Stimulated activated CD4-positive, alpha-beta T cell treated with anti-CD3 and anti-CD28 coated beads, Interleukin-1b, Interleukin-23, amount 100 ng/mL, for 24 hours (primary cell): ENCODE results near the gene RTN4RL1.

ENCODE experiments used
- DNase-seq, 4 experiments: peaks; one replicate each; pipeline ENCODE4 v3.0.0-alpha.2; 2020; ENCODE audit warnings: low read depth in 4 of 4, low spot score in 1 of 4

Gene RTN4RL1

GRCh38 chr17:1956134-1956533, 69.0 kb downstream of the RTN4RL1 start:
- DNase-seq: no peak

GRCh38 chr17:1953831-1954230, 71.3 kb downstream of the RTN4RL1 start:
- no peak for DNase-seq

- no peak for DNase-seq
These were observed 73.2 kb downstream of the RTN4RL1 start for GRCh38 chr17:1951920-1952319.

GRCh38 chr17:1949754-1950153, 75.4 kb downstream of the RTN4RL1 start:
- DNase-seq: no peak

- DNase-seq: no peak
These were observed 76.7 kb downstream of the RTN4RL1 start for GRCh38 chr17:1948517-1948825.

GRCh38 chr17:1947743-1948516, 77.2 kb downstream of the RTN4RL1 start:
- DNase-seq: no peak

GRCh38 chr17:1947229-1947742, 77.8 kb downstream of the RTN4RL1 start:
- no peak for DNase-seq

- no peak for DNase-seq
These were observed 78.9 kb downstream of the RTN4RL1 start for GRCh38 chr17:1946021-1946932.

- no peak for DNase-seq
These were observed 79.5 kb downstream of the RTN4RL1 start for GRCh38 chr17:1945621-1946020.

GRCh38 chr17:1943436-1943831, 81.7 kb downstream of the RTN4RL1 start:
- DNase-seq: no peak

GRCh38 chr17:1942666-1943435, 82.3 kb downstream of the RTN4RL1 start:
- DNase-seq: no peak

- no peak for DNase-seq
These were observed 83.1 kb downstream of the RTN4RL1 start for GRCh38 chr17:1942066-1942365.

GRCh38 chr17:1941272-1942065, 83.7 kb downstream of the RTN4RL1 start:
- no peak for DNase-seq

GRCh38 chr17:1940810-1941185, 84.3 kb downstream of the RTN4RL1 start:
- DNase-seq: no peak

GRCh38 chr17:1939981-1940809, 84.9 kb downstream of the RTN4RL1 start:
- DNase-seq: no peak

- DNase-seq: no peak
These were observed 87.7 kb downstream of the RTN4RL1 start for GRCh38 chr17:1937461-1937860.

- no peak for DNase-seq
These were observed 88.4 kb downstream of the RTN4RL1 start for GRCh38 chr17:1936766-1937165.

- no peak for DNase-seq
These were observed 90.2 kb downstream of the RTN4RL1 start for GRCh38 chr17:1934901-1935300.

- no peak for DNase-seq
These were observed 91.0 kb downstream of the RTN4RL1 start for GRCh38 chr17:1933875-1934715.
